ENCODE data around the gene AGBL4.

GRCh38 chr1:48916130-48917069 is 1107.4 kb downstream of the AGBL4 start:
- TF ChIP-seq CTCF (IDR thresholded peaks at IDR 0.05) (peak in 1 of 3 experiments; percentile 22), EP300 (IDR thresholded peaks at IDR 0.05) (no peak), POLR2AphosphoS5 (IDR thresholded peaks at IDR 0.05) (no peak)
